Neural progenitor cell (in vitro differentiated cells): ENCODE results near the gene PANK4.

Experiments
- CTCF ChIP-seq: fragments of 200-600 bp; sonication (generic); IDR thresholded peaks from 2 replicates; pipeline ENCODE4 v1.5.1; 2017; ENCODE audit warnings: antibody characterized with exemption, mild to moderate bottlenecking
- EZH2phosphoT487 ChIP-seq: fragments of 200-600 bp; sonication (generic); IDR thresholded peaks from 2 replicates; pipeline ENCODE4 v1.6.1; 2017; ENCODE audit warnings: antibody characterized with exemption

GRCh38 chr1:2508180-2508579 is 18.2 kb downstream of the PANK4 start:
- TF ChIP-seq CTCF (no peak), EZH2phosphoT487 (no peak)
